HCT116 (cell line): Measurements from ENCODE around the gene MED26. TPM values are rescaled to one million over a fixed set of nuclear protein-coding genes. Genes with fewer than 3 reads are reported as not detected.

Experiments
- ATAC-seq: fragments of 200-7000 bp; cut with Tn5 transposase; 2 replicates; pipeline ENCODE4 v1.9.1; 2020; ENCODE audit warnings: mild to moderate bottlenecking, moderate library complexity
- BruUV-seq: library from RNA; stranded (reverse); fragments of 400-500 nt; replicated peaks from 2 replicates; lab custom pipeline; 2021; lab: Mats Ljungman, UMichigan
- CTCF ChIA-PET: fragments of 300-600 bp; sonication (Branson Sonifier 250); formaldehyde crosslinking; loops from one replicate; lab custom pipeline; 2021; ENCODE audit warnings: antibody characterized with exemption; lab: Charles Lee
- POLR2A ChIA-PET: fragments of 300-600, 350-600 bp; sonication (Branson Sonifier 250); formaldehyde crosslinking; loops from one replicate; lab custom pipeline; 2021; ENCODE audit warnings: antibody characterized with exemption; lab: Charles Lee
- RAD21 ChIA-PET, 2 experiments: fragments of 300-600 bp; sonication (Branson Sonifier 250); formaldehyde crosslinking; loops; one replicate each; lab custom pipeline; 2023; ENCODE audit warnings: low total read pairs in 2 of 2; ENCODE audit not compliant: uncharacterized antibody in 2 of 2, unreplicated experiment in 2 of 2, low non-redundant PET in 1 of 2; lab: Charles Lee
- DNase-seq: peaks from one replicate; pipeline ENCODE4 v3.0.0-alpha.2; 2010; ENCODE audit warnings: low read depth, low spot score
- H2AFZ ChIP-seq: fragments of 200-600 bp; shearing (Covaris generic), sonication (generic); 2 replicates; pipeline ENCODE4 v1.6.1; 2017; ENCODE audit warnings: low read depth, mixed run types, mixed read lengths, antibody characterized with exemption, low read length; ENCODE audit not compliant: poor library complexity, severe bottlenecking
- H3K27ac ChIP-seq: 2 replicates; pipeline ENCODE4 v1.5.1; 2012; ENCODE audit warnings: low read depth, low read length
- H3K27me3 ChIP-seq: fragments of 200-600 bp; sonication (generic); 2 replicates; pipeline ENCODE4 v1.6.1; 2016; ENCODE audit warnings: mixed run types, low read length, mixed read lengths; ENCODE audit not compliant: insufficient read depth
- H3K36me3 ChIP-seq, 2 experiments: fragments of 200-500 bp in 1 of 2; fragments of 200-600 bp in 1 of 2; sonication (Bioruptor generic) in 1 of 2; sonication (generic) in 1 of 2; 2 replicates each; pipeline versions ENCODE4 v1.5.1 to v1.6.1; 2014 to 2016; ENCODE audit warnings: low read length in 2 of 2, inconsistent platforms in 1 of 2, mixed read lengths in 1 of 2, mixed run types in 1 of 2; ENCODE audit not compliant: insufficient read depth in 2 of 2, control insufficient read depth in 1 of 2
- H3K4me1 ChIP-seq, 2 experiments: fragments of 200-600 bp in 1 of 2; sonication (generic) in 1 of 2; 2 replicates each; pipeline versions ENCODE4 v1.5.1 to v1.6.1; 2012 to 2017; ENCODE audit warnings: low read length in 2 of 2, inconsistent platforms in 1 of 2, mild to moderate bottlenecking in 1 of 2, mixed read lengths in 1 of 2, mixed run types in 1 of 2, moderate library complexity in 1 of 2; ENCODE audit not compliant: insufficient read depth in 2 of 2, control insufficient read depth in 1 of 2
- H3K4me2 ChIP-seq: fragments of 200-600 bp; sonication (generic); 2 replicates; pipeline ENCODE4 v1.6.1; 2017; ENCODE audit warnings: mixed run types, low read length, mixed read lengths
- H3K4me3 ChIP-seq, 2 experiments: fragments of 200-600 bp in 1 of 2; sonication (generic) in 1 of 2; replicated peaks in 1 of 2; 2 replicates each; pipeline ENCODE4 v1.5.1; 2011 to 2016; ENCODE audit warnings: low read length in 2 of 2, control low read depth in 1 of 2, low read depth in 1 of 2, mild to moderate bottlenecking in 1 of 2, mixed read lengths in 1 of 2, mixed run types in 1 of 2
- H3K79me2 ChIP-seq: fragments of 200-600 bp; sonication (generic); 2 replicates; pipeline ENCODE4 v1.6.1; 2017; ENCODE audit warnings: mild to moderate bottlenecking, mixed run types, low read length, moderate library complexity, mixed read lengths; ENCODE audit not compliant: insufficient read depth
- H3K9ac ChIP-seq: fragments of 200-600 bp; sonication (generic); 2 replicates; pipeline ENCODE4 v1.6.1; 2016; ENCODE audit warnings: low read length, mixed read lengths
- H3K9me2 ChIP-seq: fragments of 200-600 bp; sonication (generic), shearing (Covaris generic); 2 replicates; pipeline ENCODE4 v1.6.1; 2017; ENCODE audit warnings: mixed run types, mild to moderate bottlenecking, moderate library complexity; ENCODE audit not compliant: insufficient read depth
- H3K9me3 ChIP-seq, 2 experiments: fragments of 200-500 bp in 1 of 2; fragments of 200-600 bp in 1 of 2; sonication (Bioruptor generic) in 1 of 2; sonication (generic) in 1 of 2; 2 replicates each; pipeline ENCODE4 v1.6.1; 2014 to 2017; ENCODE audit warnings: low read length in 2 of 2, mixed read lengths in 2 of 2, inconsistent platforms in 1 of 2, low read depth in 1 of 2, mild to moderate bottlenecking in 1 of 2, mixed run types in 1 of 2, moderate library complexity in 1 of 2; ENCODE audit not compliant: control insufficient read depth in 1 of 2, insufficient read depth in 1 of 2
- H4K20me1 ChIP-seq: fragments of 200-600 bp; sonication (generic), shearing (Covaris generic); 2 replicates; pipeline ENCODE4 v1.6.1; 2017; ENCODE audit warnings: mixed run types, mild to moderate bottlenecking, moderate library complexity; ENCODE audit not compliant: insufficient read depth
- CTCF ChIP-seq, 3 experiments: fragments of 200-600 bp in 1 of 3; sonication (generic) in 1 of 3; IDR thresholded peaks in 2 of 3; conservative IDR thresholded peaks in 1 of 3; 2 replicates each; pipeline ENCODE4 v1.5.1; 2012 to 2017; ENCODE audit warnings: low read depth in 2 of 3, low read length in 2 of 3, antibody characterized with exemption in 1 of 3, borderline replicate concordance in 1 of 3, control low read depth in 1 of 3, mild to moderate bottlenecking in 1 of 3, mixed read lengths in 1 of 3, mixed run types in 1 of 3, moderate library complexity in 1 of 3; ENCODE audit not compliant: insufficient read depth in 1 of 3
- JUND ChIP-seq: IDR thresholded peaks from 2 replicates; pipeline ENCODE4 v1.6.1; 2012
- POLR2A ChIP-seq: IDR thresholded peaks from 2 replicates; pipeline ENCODE4 v1.7.0; 2011; ENCODE audit warnings: borderline replicate concordance; ENCODE audit not compliant: insufficient read depth, insufficient read length; ENCODE audit errors: extremely low read depth
- RAD21 ChIP-seq: IDR thresholded peaks from 2 replicates; pipeline ENCODE4 v1.6.1; 2012; ENCODE audit warnings: low read depth, mild to moderate bottlenecking
- ZNF274 ChIP-seq: fragments of 200-500 bp; sonication (Bioruptor generic); IDR thresholded peaks from 2 replicates; pipeline ENCODE4 v1.6.1; 2014; ENCODE audit warnings: mild to moderate bottlenecking, low read depth, low read length, inconsistent platforms
- intact Hi-C: fragments of 100-400 bp; cut with micrococcal nuclease; formaldehyde crosslinking; loops from 2 replicates; pipeline ENCODE4 v1.10.0; 2022
- total RNA-seq: library from RNA; stranded (reverse); gene quantifications from one replicate; pipeline ENCODE4 v1.2.1, GENCODE V29; 2021; ENCODE audit not compliant: unreplicated experiment
- TF ChIP-seq, protein P1 (sequence below): IDR thresholded peaks from 2 replicates; pipeline ENCODE4 v1.6.1; 2011; ENCODE audit warnings: mild to moderate bottlenecking, low read length, moderate library complexity; ENCODE audit not compliant: insufficient replicate concordance; ENCODE audit errors: extremely low read depth

Gene MED26
- total RNA-seq, 1 experiment from 2014 or later: 13.3 TPM

GRCh38 chr19:16595097-16595496 is 32.9 kb downstream of the MED26 start:
- H3K36me3 ChIP-seq: no peaks in the 10 kb centered on the region
- no peak overlapping the region for H3K4me2 ChIP-seq
- H3K9me3 ChIP-seq: no peaks in the 10 kb centered on the region
- H4K20me1 ChIP-seq: peaks cover 4% of the 10 kb centered on the region; the same call in 1 of the 2 replicates
- ATAC-seq (no peak), DNase-seq (no peak)
- H3K27me3 ChIP-seq: no peaks in the 10 kb centered on the region
- ChIA-PET CTCF (no interaction called here), RAD21 (no interaction called here), POLR2A (no interaction called here)
- TF ChIP-seq POLR2A (no peak), ZNF274 (no peak), RAD21 (no peak), CTCF (IDR thresholded peaks at IDR 0.05 in 2 of 3, conservative IDR thresholded peaks at IDR 0.05 in 1 of 3; ENCODE audit: borderline replicate concordance in 1 of 3, insufficient read depth in 1 of 3, low read depth in 2 of 3, low read length in 2 of 3) (no peak), JUND (no peak)
- TF ChIP-seq, protein P1, sequence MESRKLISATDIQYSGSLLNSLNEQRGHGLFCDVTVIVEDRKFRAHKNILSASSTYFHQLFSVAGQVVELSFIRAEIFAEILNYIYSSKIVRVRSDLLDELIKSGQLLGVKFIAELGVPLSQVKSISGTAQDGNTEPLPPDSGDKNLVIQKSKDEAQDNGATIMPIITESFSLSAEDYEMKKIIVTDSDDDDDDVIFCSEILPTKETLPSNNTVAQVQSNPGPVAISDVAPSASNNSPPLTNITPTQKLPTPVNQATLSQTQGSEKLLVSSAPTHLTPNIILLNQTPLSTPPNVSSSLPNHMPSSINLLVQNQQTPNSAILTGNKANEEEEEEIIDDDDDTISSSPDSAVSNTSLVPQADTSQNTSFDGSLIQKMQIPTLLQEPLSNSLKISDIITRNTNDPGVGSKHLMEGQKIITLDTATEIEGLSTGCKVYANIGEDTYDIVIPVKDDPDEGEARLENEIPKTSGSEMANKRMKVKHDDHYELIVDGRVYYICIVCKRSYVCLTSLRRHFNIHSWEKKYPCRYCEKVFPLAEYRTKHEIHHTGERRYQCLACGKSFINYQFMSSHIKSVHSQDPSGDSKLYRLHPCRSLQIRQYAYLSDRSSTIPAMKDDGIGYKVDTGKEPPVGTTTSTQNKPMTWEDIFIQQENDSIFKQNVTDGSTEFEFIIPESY: no peak
- no peak overlapping the region for H2AFZ ChIP-seq
- peaks cover 100% of the 10 kb centered on the region for H3K79me2 ChIP-seq
- H3K27ac ChIP-seq: no peak overlapping the region
- no peaks in the 10 kb centered on the region for H3K9me2 ChIP-seq
- BruUV-seq: no TSS peak
- H3K4me1 ChIP-seq: peaks cover 6 to 18% of the 10 kb centered on the region in 2 experiments; a peak in 3 of 4 replicates
- H3K4me3 ChIP-seq: no peak overlapping the region
- H3K9ac ChIP-seq: no peak overlapping the region
- intact Hi-C loops: no loop called here
